ENCODE measurements around the gene PACRG. TPM values are rescaled to one million over a fixed set of nuclear protein-coding genes. Genes with fewer than 3 reads are reported as not detected.

The PACRG gene
- total and polyA plus RNA-seq, 2 experiments from 2014 or later, result 0.17 to 0.68 TPM

GRCh38 chr6:162751211-162751859 lies 23.6 kb downstream of the PACRG start (continued):
- TF ChIP-seq ZNF462 (CRISPR knock-in tag; IDR thresholded peaks at IDR 0.05), result no peak
- TF ChIP-seq POLR2AphosphoS5 (IDR thresholded peaks at IDR 0.05; ENCODE audit: low read depth), result no peak
- TF ChIP-seq CTCF (conservative IDR thresholded peaks at IDR 0.05; ENCODE audit: low read depth in 2 of 2), result no peak
- TF ChIP-seq ETS1 (IDR thresholded peaks at IDR 0.05), result no peak
- TF ChIP-seq ZNF331 (CRISPR knock-in tag; IDR thresholded peaks at IDR 0.05; ENCODE audit: low read depth), result no peak
- TF ChIP-seq CREB1 (CRISPR knock-in tag; IDR thresholded peaks at IDR 0.05; ENCODE audit: low read depth), result no peak
